Calu3 (cell line): ENCODE measurements around the gene CD160. TPM values are rescaled to one million over a fixed set of nuclear protein-coding genes. Genes with fewer than 3 reads are reported as not detected.

ENCODE experiments used
- BruUV-seq: library from RNA; stranded (reverse); fragments of 400-500 nt; replicated peaks from 2 replicates; lab custom pipeline; 2021; lab: Mats Ljungman, UMichigan
- CTCF ChIA-PET: fragments of 300-600 bp; sonication (Branson Sonifier 250); formaldehyde crosslinking; loops from one replicate; lab custom pipeline; 2022; ENCODE audit warnings: antibody characterized with exemption; lab: Charles Lee
- DNase-seq: peaks from one replicate; pipeline ENCODE4 v3.0.0; 2022
- H3K27ac Mint-ChIP-seq: one replicate; pipeline ENCODE4 v1.8.0; 2022; ENCODE audit warnings: mixed read lengths; ENCODE audit not compliant: unreplicated experiment
- H3K27me3 Mint-ChIP-seq: one replicate; pipeline ENCODE4 v1.8.0; 2022; ENCODE audit warnings: mixed read lengths; ENCODE audit not compliant: unreplicated experiment
- H3K36me3 Mint-ChIP-seq: one replicate; pipeline ENCODE4 v1.8.0; 2022; ENCODE audit warnings: mild to moderate bottlenecking, moderate library complexity, mixed read lengths; ENCODE audit not compliant: insufficient read depth, unreplicated experiment
- H3K4me1 Mint-ChIP-seq: one replicate; pipeline ENCODE4 v1.8.0; 2022; ENCODE audit warnings: mild to moderate bottlenecking, low read depth, mixed read lengths; ENCODE audit not compliant: unreplicated experiment
- H3K4me3 Mint-ChIP-seq: one replicate; pipeline ENCODE4 v1.8.0; 2022; ENCODE audit warnings: mild to moderate bottlenecking, low read depth, moderate library complexity, mixed read lengths; ENCODE audit not compliant: unreplicated experiment
- H3K9me3 Mint-ChIP-seq: one replicate; pipeline ENCODE4 v1.8.0; 2022; ENCODE audit warnings: low read depth, mixed read lengths; ENCODE audit not compliant: unreplicated experiment
- CTCF ChIP-seq: fragments of 200-600 bp; IDR thresholded peaks from one replicate; pipeline ENCODE4 v1.8.0; 2022; ENCODE audit warnings: antibody characterized with exemption; ENCODE audit not compliant: unreplicated experiment
- intact Hi-C: fragments of 100-400 bp; cut with micrococcal nuclease; formaldehyde crosslinking; loops from one replicate; pipeline ENCODE4 v1.10.0; 2022; ENCODE audit not compliant: unreplicated experiment
- total RNA-seq: library from RNA; stranded (reverse); gene quantifications from 2 replicates; pipeline ENCODE4 v1.2.3, GENCODE V29; 2022

CD160 gene
- total RNA-seq, 1 experiment from 2014 or later: not detected

DNA sequence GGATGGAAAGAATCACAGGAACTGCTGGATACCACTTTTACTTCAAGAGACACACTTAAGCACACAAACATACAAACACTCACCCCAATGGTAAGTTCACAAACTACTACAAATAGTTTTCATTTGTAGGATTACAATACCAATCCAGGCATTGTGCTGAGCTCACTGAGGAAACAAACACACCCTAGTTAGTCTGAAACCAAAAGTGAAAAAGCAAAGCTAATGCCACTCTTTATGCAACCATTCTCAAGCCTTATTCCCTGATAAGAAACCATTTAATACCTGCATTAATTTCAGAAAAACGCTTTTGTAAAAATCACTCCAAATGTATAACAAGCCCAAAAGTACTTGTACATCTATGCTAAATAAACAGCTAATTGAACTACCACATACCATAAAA is 66.2 kb downstream of the CD160 start:
- H3K4me3 Mint-ChIP-seq: no peak overlapping the region
- DNase-seq: no peak
- CTCF ChIA-PET: no interaction called here
- H3K36me3 Mint-ChIP-seq: peaks cover 9% of the 10 kb centered on the region
- H3K4me1 Mint-ChIP-seq: peaks cover 33% of the 10 kb centered on the region
- no peak for TF ChIP-seq CTCF
- no peaks in the 10 kb centered on the region for H3K9me3 Mint-ChIP-seq
- H3K27ac Mint-ChIP-seq: no peak overlapping the region
- intact Hi-C loops: no loop called here
- H3K27me3 Mint-ChIP-seq: no peaks in the 10 kb centered on the region
- BruUV-seq: no TSS peak

- Mint-ChIP-seq H3K4me3 (no peak overlapping the region), H3K27ac (no peak overlapping the region), H3K9me3 (no peaks in the 10 kb centered on the region), H3K27me3 (no peaks in the 10 kb centered on the region), H3K36me3 (peaks cover 9% of the 10 kb centered on the region), H3K4me1 (peaks cover 26% of the 10 kb centered on the region)
- CTCF ChIA-PET: no interaction called here
- no peak for DNase-seq
- no TSS peak for BruUV-seq
- TF ChIP-seq CTCF: no peak
- intact Hi-C loops: no loop called here
Measured at GRCh38 chr1:145786271-145786670, 67.0 kb downstream of the CD160 start.

- no peaks in the 10 kb centered on the region for H3K9me3 Mint-ChIP-seq
- no peak for DNase-seq
- intact Hi-C loops: no loop called here
- BruUV-seq: no TSS peak
- CTCF ChIA-PET: interaction anchor here (2.2 kb wide), 1 partner anchor 56 kb away, joined by 6 read pairs; the partner anchor contains the start of gene NUDT17
- peaks cover 20% of the 10 kb centered on the region for H3K4me1 Mint-ChIP-seq
- no peak overlapping the region for H3K4me3 Mint-ChIP-seq
- H3K27ac Mint-ChIP-seq: no peak overlapping the region
- no peaks in the 10 kb centered on the region for H3K27me3 Mint-ChIP-seq
- no peak for TF ChIP-seq CTCF
- H3K36me3 Mint-ChIP-seq: no peaks in the 10 kb centered on the region
Measured at GRCh38 chr1:145788580-145788979, 69.3 kb downstream of the CD160 start.

Other genes with a start within 250 kb of the CD160 start
- gene GPR89A, start 111.5 kb upstream of the CD160 start, total RNA-seq: 32.4 and 37.6 TPM in 2 replicates
- gene PDZK1, start 12.1 kb upstream of the CD160 start, total RNA-seq: 1.3 and 3.3 TPM in 2 replicates
- gene RNF115, start 104.6 kb downstream of the CD160 start, total RNA-seq: 9.5 and 9.9 TPM in 2 replicates
- 29.3 and 33.0 TPM in 2 replicates for gene POLR3C, start 104.7 kb downstream of the CD160 start, total RNA-seq
- 2.8 and 4.0 TPM in 2 replicates for gene NUDT17, start 126.1 kb downstream of the CD160 start, total RNA-seq
- gene PIAS3, start 139.6 kb downstream of the CD160 start, total RNA-seq: 38.3 and 40.1 TPM in 2 replicates
- gene ANKRD35, start 166.4 kb downstream of the CD160 start, total RNA-seq: 0.22 TPM in 1 of 2 replicates, not detected in the other
- 0.34 and 0.68 TPM in 2 replicates for gene ITGA10, start 190.6 kb downstream of the CD160 start, total RNA-seq
- gene PEX11B, start 199.2 kb downstream of the CD160 start, total RNA-seq: 27.1 and 27.3 TPM in 2 replicates
- gene RBM8A, start 208.0 kb downstream of the CD160 start, total RNA-seq: 167 and 177 TPM in 2 replicates
- 6.3 and 7.2 TPM in 2 replicates for gene LIX1L, start 238.5 kb downstream of the CD160 start, total RNA-seq
- 0.19 and 0.27 TPM in 2 replicates for gene ANKRD34A, start 245.1 kb downstream of the CD160 start, total RNA-seq
- 9.9 and 11.5 TPM in 2 replicates for gene POLR3GL, start 245.2 kb downstream of the CD160 start, total RNA-seq